ENCODE measurements around the gene CACNA1I. TPM values are rescaled to one million over a fixed set of nuclear protein-coding genes. Genes with fewer than 3 reads are reported as not detected.

Gene CACNA1I
- total RNA-seq, 4 donors from 2014 or later = under 0.01 to 0.15 TPM; not detected in 2

DNA sequence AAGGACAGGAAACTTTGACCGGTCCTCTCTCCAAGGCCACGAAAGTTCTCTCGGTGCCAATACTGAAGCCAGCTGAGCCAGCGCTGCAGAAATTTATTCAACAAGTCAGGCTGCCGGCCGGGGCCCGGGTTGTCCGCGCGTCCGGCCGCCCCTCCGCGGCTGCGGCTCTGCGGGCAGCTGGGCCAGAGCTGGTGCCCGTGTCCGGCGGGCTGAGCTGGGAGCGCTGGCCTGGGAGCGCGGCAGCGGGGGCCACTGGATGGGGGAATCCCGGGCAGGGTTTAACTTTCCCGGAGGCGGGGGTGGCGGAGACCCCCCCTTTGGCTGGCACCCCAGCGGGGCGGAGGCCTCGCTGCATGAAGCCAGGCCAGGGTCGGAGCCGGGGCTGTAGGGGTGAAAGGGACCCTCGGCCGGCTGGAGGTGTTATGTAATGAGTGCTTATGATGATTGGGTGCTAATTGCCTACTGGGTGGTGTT is 12.3 kb upstream of the CACNA1I start:
- intact Hi-C loops (cut with DNase I; ENCODE audit: low total_unique reads) = no loop called here
- DNase-seq = no peak
- H3K9me3 ChIP-seq = no peaks in the 10 kb centered on the region
- no peak overlapping the region for H3K4me3 ChIP-seq
- H3K27me3 ChIP-seq = peaks cover 10 to 17% of the 10 kb centered on the region in 2 donors
- H3K4me1 ChIP-seq = peaks cover 0 to 12% of the 10 kb centered on the region in 2 donors
- TF ChIP-seq, protein P1, sequence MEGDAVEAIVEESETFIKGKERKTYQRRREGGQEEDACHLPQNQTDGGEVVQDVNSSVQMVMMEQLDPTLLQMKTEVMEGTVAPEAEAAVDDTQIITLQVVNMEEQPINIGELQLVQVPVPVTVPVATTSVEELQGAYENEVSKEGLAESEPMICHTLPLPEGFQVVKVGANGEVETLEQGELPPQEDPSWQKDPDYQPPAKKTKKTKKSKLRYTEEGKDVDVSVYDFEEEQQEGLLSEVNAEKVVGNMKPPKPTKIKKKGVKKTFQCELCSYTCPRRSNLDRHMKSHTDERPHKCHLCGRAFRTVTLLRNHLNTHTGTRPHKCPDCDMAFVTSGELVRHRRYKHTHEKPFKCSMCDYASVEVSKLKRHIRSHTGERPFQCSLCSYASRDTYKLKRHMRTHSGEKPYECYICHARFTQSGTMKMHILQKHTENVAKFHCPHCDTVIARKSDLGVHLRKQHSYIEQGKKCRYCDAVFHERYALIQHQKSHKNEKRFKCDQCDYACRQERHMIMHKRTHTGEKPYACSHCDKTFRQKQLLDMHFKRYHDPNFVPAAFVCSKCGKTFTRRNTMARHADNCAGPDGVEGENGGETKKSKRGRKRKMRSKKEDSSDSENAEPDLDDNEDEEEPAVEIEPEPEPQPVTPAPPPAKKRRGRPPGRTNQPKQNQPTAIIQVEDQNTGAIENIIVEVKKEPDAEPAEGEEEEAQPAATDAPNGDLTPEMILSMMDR (IDR thresholded peaks at IDR 0.05) = no peak
- no peak for TF ChIP-seq POLR2A (IDR thresholded peaks at IDR 0.05)
- no peak overlapping the region for H3K27ac ChIP-seq
- H3K36me3 ChIP-seq = no peaks in the 10 kb centered on the region

DNA sequence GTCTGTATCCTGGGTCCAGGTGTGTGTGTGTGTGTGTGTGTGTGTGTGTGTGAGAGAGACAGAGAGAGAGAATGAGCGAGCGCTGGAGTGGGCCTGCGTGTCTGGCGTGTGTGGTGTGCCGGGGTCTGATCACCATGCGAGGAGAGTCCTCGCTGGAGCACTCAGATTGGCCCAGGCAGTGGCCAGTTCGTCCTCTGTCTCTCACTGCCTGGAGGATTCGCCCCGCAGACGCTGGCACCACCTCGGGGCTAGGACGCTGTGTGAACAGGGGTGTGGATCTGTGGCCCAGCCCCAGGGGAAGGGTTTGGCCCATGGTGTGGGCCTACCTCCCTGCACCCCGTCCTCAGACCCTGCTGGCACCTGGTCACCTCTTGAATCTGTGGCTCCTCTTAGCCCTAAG is 11.6 kb upstream of the CACNA1I start:
- intact Hi-C loops (cut with DNase I; ENCODE audit: low total_unique reads) = no loop called here
- TF ChIP-seq, protein P1 (IDR thresholded peaks at IDR 0.05) = no peak
- TF ChIP-seq POLR2A (IDR thresholded peaks at IDR 0.05) = no peak
- Histone ChIP-seq H3K4me3 (no peak overlapping the region), H3K9me3 (no peaks in the 10 kb centered on the region), H3K4me1 (peaks cover 0 to 12% of the 10 kb centered on the region in 2 donors), H3K36me3 (no peaks in the 10 kb centered on the region), H3K27me3 (peaks cover 10 to 17% of the 10 kb centered on the region in 2 donors), H3K27ac (no peak overlapping the region)
- DNase-seq = no peak

DNA sequence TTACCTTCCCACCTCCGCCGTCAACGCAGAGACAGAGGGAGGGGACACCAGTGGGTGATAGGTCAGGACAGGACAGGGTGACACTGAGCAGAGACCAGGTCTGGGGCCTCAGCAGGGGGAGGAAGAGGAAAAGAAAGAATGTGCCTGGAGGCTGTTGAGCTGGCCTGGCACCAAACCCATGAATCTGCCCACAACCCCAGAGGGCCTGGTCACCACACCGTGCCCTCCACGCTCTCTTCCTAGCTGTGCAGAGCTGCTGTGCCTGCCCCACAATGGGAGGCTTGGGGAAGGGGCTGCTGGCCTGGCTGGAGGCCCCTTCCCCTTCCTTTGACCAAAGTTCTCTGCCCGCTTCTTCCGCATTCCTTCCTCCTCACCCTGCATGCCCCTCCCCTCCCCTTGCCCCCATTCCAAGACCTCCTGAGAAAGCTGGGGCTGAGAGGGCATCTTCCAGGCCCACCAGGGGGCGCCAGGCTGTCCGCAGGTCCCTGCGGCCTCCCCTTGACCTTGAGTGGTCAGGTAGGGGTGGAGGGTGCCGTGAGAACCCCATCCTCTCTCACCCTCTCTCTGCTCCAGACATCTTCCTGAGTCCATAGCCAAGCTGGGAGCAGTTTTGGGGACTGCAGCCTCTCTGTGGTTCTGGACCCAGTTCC is 11.0 kb upstream of the CACNA1I start:
- no peak overlapping the region for H3K4me3 ChIP-seq
- intact Hi-C loops (cut with DNase I; ENCODE audit: low total_unique reads) = no loop called here
- H3K27me3 ChIP-seq = peaks cover 10 to 17% of the 10 kb centered on the region in 2 donors
- TF ChIP-seq, protein P1 (IDR thresholded peaks at IDR 0.05) = no peak
- no peak overlapping the region for H3K27ac ChIP-seq
- H3K36me3 ChIP-seq = no peaks in the 10 kb centered on the region
- no peaks in the 10 kb centered on the region for H3K9me3 ChIP-seq
- H3K4me1 ChIP-seq = peaks cover 0 to 12% of the 10 kb centered on the region in 2 donors
- DNase-seq = no peak

DNA sequence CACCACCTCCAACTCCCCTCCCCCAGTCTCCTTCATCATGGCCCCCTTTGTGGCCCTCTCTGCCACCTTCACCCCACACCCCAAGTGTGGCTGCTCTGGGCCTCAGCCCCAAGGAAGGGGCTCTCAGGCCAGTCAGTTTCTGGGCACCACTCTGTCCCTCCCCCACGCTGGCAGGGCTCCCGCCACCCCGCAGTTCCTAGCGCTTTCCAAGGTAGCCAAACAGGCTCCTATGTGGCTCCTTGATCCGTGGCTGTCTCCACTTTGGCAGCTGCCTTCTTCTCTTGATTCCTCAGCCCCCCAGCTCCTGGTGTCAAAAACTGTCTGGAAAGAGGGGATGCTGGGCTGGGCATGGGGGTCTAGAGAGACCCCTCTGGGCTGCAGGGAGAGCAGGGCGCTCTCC is 10.4 kb upstream of the CACNA1I start:
- TF ChIP-seq, protein P1 (IDR thresholded peaks at IDR 0.05) = no peak
- no peak for TF ChIP-seq POLR2A (IDR thresholded peaks at IDR 0.05)

DNA sequence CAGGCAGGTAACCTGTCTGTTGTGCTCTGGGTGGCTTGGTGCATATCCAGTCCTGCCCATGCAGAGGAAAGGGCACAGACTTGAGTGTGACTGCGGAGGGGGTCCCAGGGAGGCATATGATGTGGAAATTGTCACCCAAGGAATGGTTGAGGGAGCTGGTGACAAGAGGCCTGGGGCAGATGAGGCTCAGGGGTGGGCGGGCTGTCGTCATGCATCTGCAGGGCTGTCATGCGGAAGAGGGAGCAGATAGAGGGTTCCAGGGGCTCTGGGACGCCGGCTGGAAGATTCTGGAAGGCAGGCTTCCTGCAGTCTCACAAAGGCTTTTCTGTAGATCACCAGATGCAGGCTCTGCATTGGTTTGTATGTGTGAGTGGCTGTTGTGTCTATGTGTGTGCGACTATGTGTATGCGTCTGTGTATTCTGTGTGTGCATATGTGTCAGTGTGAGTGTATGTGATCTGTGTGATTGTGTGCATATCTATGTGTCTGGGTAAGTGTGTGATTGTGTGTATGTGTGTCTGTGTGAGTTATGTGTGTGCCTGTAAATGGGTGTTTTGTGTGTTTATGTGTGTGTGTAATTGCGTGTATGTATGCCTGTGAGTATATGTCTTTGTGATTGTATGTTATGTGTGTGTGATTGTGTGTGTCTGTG is 7.6 kb upstream of the CACNA1I start:
- H3K4me3 ChIP-seq = no peak overlapping the region
- intact Hi-C loops (cut with DNase I; ENCODE audit: low total_unique reads) = no loop called here
- H3K27me3 ChIP-seq = no peaks in the 10 kb centered on the region
- TF ChIP-seq, protein P1 (IDR thresholded peaks at IDR 0.05) = no peak
- TF ChIP-seq POLR2A (IDR thresholded peaks at IDR 0.05) = no peak
- H3K36me3 ChIP-seq = no peaks in the 10 kb centered on the region
- H3K27ac ChIP-seq = no peak overlapping the region
- DNase-seq = no peak
- no peaks in the 10 kb centered on the region for H3K9me3 ChIP-seq
- peaks cover 0 to 5% of the 10 kb centered on the region in 2 donors for H3K4me1 ChIP-seq

More for the DNA sequence above, 10.4 kb upstream of the CACNA1I start:
- Histone ChIP-seq H3K4me3 (no peak overlapping the region), H3K27me3 (peaks cover 10 to 17% of the 10 kb centered on the region in 2 donors), H3K9me3 (no peaks in the 10 kb centered on the region), H3K4me1 (peaks cover 0 to 12% of the 10 kb centered on the region in 2 donors), H3K27ac (no peak overlapping the region), H3K36me3 (no peaks in the 10 kb centered on the region)
- DNase-seq = no peak
- intact Hi-C loops (cut with DNase I; ENCODE audit: low total_unique reads) = no loop called here
